ENCODE measurements around the gene NEURL1.
"Not testable (repeated sequence)": the region's sequence is repeated elsewhere in the genome, so short reads cannot be mapped to it uniquely, and the experiment has no call there.

The NEURL1 gene

GRCh38 chr10:103492655-103493261 lies 747 bp upstream of the NEURL1 start:
- DNase-seq (ENCODE audit: low spot score): no peak
- FAIRE-seq: no peak

- DNase-seq (ENCODE audit: low spot score): no peak
- FAIRE-seq: no peak
These were observed 692 bp downstream of the NEURL1 start for GRCh38 chr10:103493916-103494877.

- DNase-seq (ENCODE audit: low spot score) (no peak), FAIRE-seq (no peak)
These were observed 1.8 kb downstream of the NEURL1 start for GRCh38 chr10:103495321-103495720.

- no peak for FAIRE-seq
- no peak for DNase-seq (ENCODE audit: low spot score)
These were observed 3.8 kb downstream of the NEURL1 start for GRCh38 chr10:103497161-103497915.

GRCh38 chr10:103498936-103499638 lies 5.6 kb downstream of the NEURL1 start:
- FAIRE-seq: no peak
- no peak for DNase-seq (ENCODE audit: low spot score)

GRCh38 chr10:103499881-103500280 lies 6.4 kb downstream of the NEURL1 start:
- DNase-seq (ENCODE audit: low spot score): no peak
- no peak for FAIRE-seq

- no peak for FAIRE-seq
- DNase-seq (ENCODE audit: low spot score): no peak
These were observed 7.0 kb downstream of the NEURL1 start for GRCh38 chr10:103500481-103500880.

- FAIRE-seq: no peak
- DNase-seq (ENCODE audit: low spot score): no peak
These were observed 7.7 kb downstream of the NEURL1 start for GRCh38 chr10:103501186-103501585.

GRCh38 chr10:103502849-103503660 lies 9.6 kb downstream of the NEURL1 start:
- no peak for FAIRE-seq
- no peak for DNase-seq (ENCODE audit: low spot score)

- not testable (repeated sequence) for DNase-seq (ENCODE audit: low spot score); FAIRE-seq
These were observed 10.3 kb downstream of the NEURL1 start for GRCh38 chr10:103503777-103504176.

- peak; percentile 99 for FAIRE-seq
These were observed 10.8 kb downstream of the NEURL1 start for GRCh38 chr10:103504181-103504783.

GRCh38 chr10:103506061-103506460 lies 12.6 kb downstream of the NEURL1 start:
- DNase-seq (ENCODE audit: low spot score): no peak
- FAIRE-seq: no peak

More at GRCh38 chr10:103504181-103504783, 10.8 kb downstream of the NEURL1 start:
- peak; percentile 99 for DNase-seq (ENCODE audit: low spot score)

- DNase-seq (ENCODE audit: low spot score) (no peak), FAIRE-seq (no peak)
These were observed 14.0 kb downstream of the NEURL1 start for GRCh38 chr10:103507235-103508191.

GRCh38 chr10:103510046-103510685 lies 16.7 kb downstream of the NEURL1 start:
- DNase-seq (ENCODE audit: low spot score): no peak

GRCh38 chr10:103510791-103511752 lies 17.6 kb downstream of the NEURL1 start:
- DNase-seq (ENCODE audit: low spot score) (no peak), FAIRE-seq (no peak)

More at GRCh38 chr10:103510046-103510685, 16.7 kb downstream of the NEURL1 start:
- no peak for FAIRE-seq

- DNase-seq (ENCODE audit: low spot score): no peak
- FAIRE-seq: no peak
These were observed 18.7 kb downstream of the NEURL1 start for GRCh38 chr10:103512166-103512565.
